Esophagus muscularis mucosa (tissue), 4 donors: ENCODE measurements around the gene GRK2. TPM values are rescaled to one million over a fixed set of nuclear protein-coding genes. Genes with fewer than 3 reads are reported as not detected.

ENCODE experiments used
- DNase-seq: peaks from one replicate; pipeline ENCODE4 v3.0.0-alpha.2; 2017; ENCODE audit errors: extremely low spot score
- H3K27ac ChIP-seq, 4 donors: fragments of 200-600 bp; sonication (generic); replicated peaks in 1 of 4; 1 replicate in 3 of 4; 2 replicates in 1 of 4; pipeline ENCODE4 v1.5.1; 2016 to 2019; ENCODE audit warnings: mild to moderate bottlenecking in 1 of 4
- H3K27me3 ChIP-seq, 4 donors: fragments of 200-600 bp; sonication (generic); one replicate each; pipeline versions ENCODE4 v1.5.1 to v1.6.0; 2016 to 2019
- H3K36me3 ChIP-seq, 4 donors: fragments of 200-600 bp; sonication (generic); one replicate each; pipeline ENCODE4 v1.5.1; 2016 to 2019
- H3K4me1 ChIP-seq, 4 donors: fragments of 200-600 bp; sonication (generic); one replicate each; pipeline ENCODE4 v1.5.1; 2016 to 2019
- H3K4me3 ChIP-seq, 4 donors: fragments of 200-600 bp; sonication (generic); 1 replicate in 2 of 4; 2 replicates in 2 of 4; pipeline ENCODE4 v1.5.1; 2016 to 2019; ENCODE audit warnings: mild to moderate bottlenecking in 4 of 4, moderate library complexity in 1 of 4
- H3K9me3 ChIP-seq, 4 donors: fragments of 200-600 bp; sonication (generic); 1 replicate in 3 of 4; 2 replicates in 1 of 4; pipeline ENCODE4 v1.5.1; 2016 to 2019
- CTCF ChIP-seq, 3 experiments: fragments of 200-600 bp in 2 of 3; fragments of 450-650 bp in 1 of 3; sonication (generic) in 2 of 3; IDR thresholded peaks; one replicate each; pipeline ENCODE4 v1.5.1; 2017 to 2019; ENCODE audit warnings: antibody characterized with exemption in 3 of 3, mild to moderate bottlenecking in 2 of 3, moderate library complexity in 1 of 3
- EP300 ChIP-seq: sonication (generic); formaldehyde crosslinking; IDR thresholded peaks from one replicate; pipeline ENCODE4 v1.6.1; 2017; ENCODE audit warnings: antibody characterized with exemption
- POLR2A ChIP-seq: fragments of 450-650 bp; IDR thresholded peaks from one replicate; pipeline ENCODE4 v1.6.1; 2017; ENCODE audit warnings: antibody characterized with exemption, moderate library complexity, mild to moderate bottlenecking, low read depth
- POLR2AphosphoS5 ChIP-seq, 2 donors: sonication (generic); formaldehyde crosslinking; IDR thresholded peaks; one replicate each; pipeline ENCODE4 v1.6.1; 2017; ENCODE audit warnings: antibody characterized with exemption in 2 of 2
- WGBS: methylation state at CpG from one replicate; pipeline ENCODE4 v1.1.5; 2018; 5-methylcytosine and 5-hydroxymethylcytosine counted together
- intact Hi-C: fragments of 100-400 bp; cut with DNase I; formaldehyde crosslinking; loops from one replicate; pipeline ENCODE4 v1.15.1; 2023
- total RNA-seq, 4 donors: library from RNA; depleted of rRNA; stranded (reverse); fragments of >200 nt; gene quantifications; one replicate each; pipeline versions ENCODE4 v1.1.0 to v1.2.1, GENCODE V29; 2016

Gene GRK2
- total RNA-seq, 4 donors from 2014 or later: 46.9 to 68.8 (median 59.5) TPM

- H3K27ac ChIP-seq: peak overlapping the region; percentile 18 to 53 (median 43)
- no peak for TF ChIP-seq CTCF (IDR thresholded peaks at IDR 0.05)
- no peak for TF ChIP-seq POLR2A
- no peak for TF ChIP-seq POLR2AphosphoS5 (IDR thresholded peaks at IDR 0.05)
- no peak for TF ChIP-seq EP300
- H3K36me3 ChIP-seq: peaks cover 65 to 87% (median 81%) of the 10 kb centered on the region in 4 donors
- no peak overlapping the region for H3K4me3 ChIP-seq
- intact Hi-C loops: no loop called here
- H3K27me3 ChIP-seq: no peaks in the 10 kb centered on the region
- no peak for DNase-seq
- peaks cover 27 to 79% (median 53%) of the 10 kb centered on the region in 4 donors for H3K4me1 ChIP-seq
- no peaks in the 10 kb centered on the region for H3K9me3 ChIP-seq
- 90% methylated on average over 12 of the region's 13 CpGs for WGBS
Measured at GRCh38 chr11:67283481-67283963, 17.2 kb downstream of the GRK2 start.

- intact Hi-C loops: no loop called here
- Histone ChIP-seq H3K4me1 (peaks cover 27 to 72% (median 44%) of the 10 kb centered on the region in 4 donors), H3K36me3 (peaks cover 57 to 73% (median 68%) of the 10 kb centered on the region in 4 donors), H3K27ac (peak overlapping the region in 1 of 4 donors; percentile 46), H3K9me3 (no peaks in the 10 kb centered on the region), H3K4me3 (no peak overlapping the region), H3K27me3 (no peaks in the 10 kb centered on the region)
- TF ChIP-seq POLR2A (no peak), CTCF (IDR thresholded peaks at IDR 0.05) (no peak), POLR2AphosphoS5 (IDR thresholded peaks at IDR 0.05) (no peak), EP300 (no peak)
- 87% methylated on average over 26 of the region's 45 CpGs for WGBS
- no peak for DNase-seq
Measured at GRCh38 chr11:67284811-67285540, 18.7 kb downstream of the GRK2 start.

GRCh38 chr11:67285541-67286498 lies 19.5 kb downstream of the GRK2 start:
- no peaks in the 10 kb centered on the region for H3K27me3 ChIP-seq
- DNase-seq: no peak
- peak overlapping the region; percentile 88 to 98 (median 93) for H3K27ac ChIP-seq
- no peak overlapping the region for H3K4me3 ChIP-seq
- intact Hi-C loops: no loop called here
- WGBS: 73% methylated on average over 26 of the region's 39 CpGs
- peaks cover 49 to 70% (median 64%) of the 10 kb centered on the region in 4 donors for H3K36me3 ChIP-seq
- H3K4me1 ChIP-seq: peaks cover 35 to 72% (median 46%) of the 10 kb centered on the region in 4 donors
- H3K9me3 ChIP-seq: no peaks in the 10 kb centered on the region
- TF ChIP-seq POLR2AphosphoS5 (IDR thresholded peaks at IDR 0.05): no peak
- no peak for TF ChIP-seq EP300
- TF ChIP-seq CTCF (IDR thresholded peaks at IDR 0.05): no peak
- no peak for TF ChIP-seq POLR2A

GRCh38 chr11:67286621-67287333 lies 20.5 kb downstream of the GRK2 start:
- H3K9me3 ChIP-seq: no peaks in the 10 kb centered on the region
- no peaks in the 10 kb centered on the region for H3K27me3 ChIP-seq
- 69% methylated on average over 8 of the region's 8 CpGs for WGBS
- peak in 1 of 2 donors; percentile 11 for TF ChIP-seq POLR2AphosphoS5 (IDR thresholded peaks at IDR 0.05)
- no peak for TF ChIP-seq POLR2A
- no peak overlapping the region for H3K4me3 ChIP-seq
- peaks cover 39 to 69% (median 62%) of the 10 kb centered on the region in 4 donors for H3K36me3 ChIP-seq
- peak overlapping the region; percentile 88 to 98 (median 93) for H3K27ac ChIP-seq
- intact Hi-C loops: no loop called here
- no peak for DNase-seq
- H3K4me1 ChIP-seq: peaks cover 36 to 79% (median 54%) of the 10 kb centered on the region in 4 donors
